CD4-positive, alpha-beta T cell (primary cell): ENCODE measurements around the gene UNC13B. TPM values are rescaled to one million over a fixed set of nuclear protein-coding genes. Genes with fewer than 3 reads are reported as not detected.

Experiments
- ATAC-seq: fragments of 200-7000 bp; cut with Tn5 transposase; one replicate; pipeline ENCODE4 v1.10.0; 2022; ENCODE audit warnings: mild to moderate bottlenecking; ENCODE audit not compliant: poor library complexity
- CTCF ChIA-PET: fragments of 350-600 bp; sonication (Branson Sonifier 250); formaldehyde crosslinking; loops from one replicate; lab custom pipeline; 2021; ENCODE audit warnings: antibody characterized with exemption, inconsistent platforms; lab: Charles Lee
- POLR2A ChIA-PET: fragments of 350-600 bp; sonication (Branson Sonifier 250); formaldehyde crosslinking; loops from one replicate; lab custom pipeline; 2021; ENCODE audit warnings: antibody characterized with exemption, inconsistent platforms; lab: Charles Lee
- DNase-seq, 14 experiments: peaks; one replicate each; pipeline ENCODE4 v3.0.0-alpha.2; 2013 to 2020; ENCODE audit warnings: mixed read lengths in 2 of 14
- H3K27ac ChIP-seq, 2 donors: one replicate each; pipeline versions ENCODE4 v1.5.1 to v1.7.0; 2013; ENCODE audit warnings: low read length in 2 of 2, low read depth in 1 of 2, mild to moderate bottlenecking in 1 of 2
- H3K27me3 ChIP-seq, 2 experiments: 1 replicate in 1 of 2; 2 replicates in 1 of 2; pipeline versions ENCODE4 v1.6.1 to v1.7.0; 2013; ENCODE audit warnings: low read length in 2 of 2, control low read depth in 1 of 2, mild to moderate bottlenecking in 1 of 2, moderate library complexity in 1 of 2; ENCODE audit not compliant: insufficient read depth in 2 of 2, control insufficient read depth in 1 of 2
- H3K36me3 ChIP-seq: one replicate; pipeline ENCODE4 v1.6.1; 2013; ENCODE audit warnings: low read length, control low read depth; ENCODE audit not compliant: insufficient read depth
- H3K4me1 ChIP-seq: one replicate; pipeline ENCODE4 v1.6.1; 2013; ENCODE audit warnings: low read length, control low read depth; ENCODE audit not compliant: insufficient read depth
- H3K4me3 ChIP-seq: one replicate; pipeline ENCODE4 v1.5.1; 2013; ENCODE audit warnings: mild to moderate bottlenecking, low read length, moderate library complexity
- H3K9me3 ChIP-seq, 2 experiments: 1 replicate in 1 of 2; 2 replicates in 1 of 2; pipeline versions ENCODE4 v1.6.1 to v1.7.0; 2013; ENCODE audit warnings: low read length in 2 of 2, mild to moderate bottlenecking in 2 of 2, control low read depth in 1 of 2, moderate library complexity in 1 of 2; ENCODE audit not compliant: control insufficient read depth in 1 of 2, insufficient read depth in 1 of 2
- H3K27ac Mint-ChIP-seq: one replicate; pipeline ENCODE4 v1.8.0; 2020; ENCODE audit warnings: mixed read lengths
- H3K27me3 Mint-ChIP-seq: one replicate; pipeline ENCODE4 v1.8.0; 2021; ENCODE audit warnings: mixed read lengths
- H3K36me3 Mint-ChIP-seq: one replicate; pipeline ENCODE4 v1.8.0; 2021; ENCODE audit warnings: low read depth, mixed read lengths
- H3K4me1 Mint-ChIP-seq: one replicate; pipeline ENCODE4 v1.8.0; 2021; ENCODE audit warnings: low read depth, mixed read lengths
- H3K4me3 Mint-ChIP-seq: one replicate; pipeline ENCODE4 v1.8.0; 2020; ENCODE audit warnings: mild to moderate bottlenecking, mixed read lengths
- H3K9me3 Mint-ChIP-seq: one replicate; pipeline ENCODE4 v1.8.0; 2020; ENCODE audit warnings: mixed read lengths
- CTCF ChIP-seq: fragments of 200-600 bp; IDR thresholded peaks from one replicate; pipeline ENCODE4 v1.8.0; 2022; ENCODE audit warnings: antibody characterized with exemption, mild to moderate bottlenecking
- intact Hi-C, 2 experiments: fragments of 100-400 bp; cut with DNase I in 1 of 2; cut with micrococcal nuclease in 1 of 2; formaldehyde crosslinking; loops; one replicate each; pipeline versions ENCODE4 v1.15.1 to v1.9.0; 2023 to 2025; cut with DNase I, micrococcal nuclease
- total RNA-seq, 174 experiments: library from RNA in 2 of 174; stranded (reverse) in 2 of 174; gene quantifications; one replicate each; pipeline ENCODE4 v1.2.3 and lab custom pipeline; 2021 to 2026

UNC13B gene
- total RNA-seq, 2 experiments from 2014 or later, result 0.38 to 0.84 TPM

DNA sequence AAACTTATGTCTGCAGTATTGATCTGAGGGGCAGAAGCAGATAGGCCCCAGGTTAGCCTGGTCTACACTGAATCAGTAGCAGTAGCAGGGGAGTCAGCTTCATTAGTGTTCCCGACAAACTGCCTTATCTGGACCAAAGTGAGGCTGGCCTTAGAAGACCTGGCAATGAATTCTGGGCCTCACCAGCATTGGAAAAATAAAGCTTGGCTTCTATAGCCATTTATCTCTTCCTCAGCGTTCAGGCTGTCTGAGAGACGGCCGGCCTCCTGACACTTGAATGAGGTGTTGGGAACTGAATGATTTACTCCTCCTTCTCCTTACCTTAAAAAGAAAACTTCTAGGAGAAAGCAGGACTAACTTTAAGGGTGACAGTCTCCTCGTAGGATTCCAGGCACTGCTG is 186.3 kb downstream of the UNC13B start:
- ATAC-seq, result no peak
- H3K9me3 ChIP-seq, result no peaks in the 10 kb centered on the region
- no peaks in the 10 kb centered on the region for H3K9me3 Mint-ChIP-seq
- H3K36me3 ChIP-seq, result no peaks in the 10 kb centered on the region
- no peaks in the 10 kb centered on the region for H3K4me1 Mint-ChIP-seq
- H3K4me1 ChIP-seq, result no peaks in the 10 kb centered on the region
- no peak overlapping the region for H3K27ac Mint-ChIP-seq
- H3K27ac ChIP-seq, result no peak overlapping the region
- no peak for TF ChIP-seq CTCF
- ChIA-PET CTCF (no interaction called here), POLR2A (no interaction called here)
- intact Hi-C loops, result no loop called here
- H3K4me3 ChIP-seq, result no peak overlapping the region
- DNase-seq, result no peak
- H3K4me3 Mint-ChIP-seq, result no peak overlapping the region
- H3K36me3 Mint-ChIP-seq, result no peaks in the 10 kb centered on the region
- no peaks in the 10 kb centered on the region for H3K27me3 ChIP-seq
- H3K27me3 Mint-ChIP-seq, result peaks cover 3% of the 10 kb centered on the region

DNA sequence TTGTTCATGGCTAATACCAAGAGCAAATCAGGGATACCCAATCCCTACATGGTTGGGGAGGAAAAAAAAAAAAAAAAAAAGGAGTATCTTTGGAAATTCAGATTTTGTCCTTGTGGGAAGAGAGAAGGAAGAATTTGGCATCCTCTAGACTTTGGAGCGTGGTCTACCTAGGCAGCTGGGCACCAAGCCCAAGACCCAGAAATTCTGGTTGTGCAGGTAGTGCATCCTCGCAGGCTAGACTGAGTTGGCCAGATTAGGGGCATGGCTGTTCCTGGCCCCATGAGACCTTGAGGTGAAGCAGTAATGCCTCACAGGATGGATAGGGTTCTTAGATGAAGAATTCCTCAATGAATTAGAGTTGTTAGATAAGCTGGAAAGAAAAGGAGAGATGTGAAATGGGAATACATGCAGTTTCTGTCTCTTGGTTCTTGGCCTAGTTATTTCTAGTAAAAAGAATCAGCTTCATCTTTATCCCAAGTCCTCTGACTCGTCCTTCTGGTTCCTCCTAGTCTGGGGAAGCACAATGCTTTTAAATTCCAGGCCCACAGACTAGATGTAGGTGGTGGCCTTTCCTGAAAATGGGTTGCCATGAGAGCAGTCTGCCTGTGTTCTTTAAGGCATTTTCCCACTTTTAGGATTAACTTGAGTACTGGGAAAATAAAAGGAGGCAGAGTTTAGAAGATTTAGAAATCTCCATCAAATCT is 187.6 kb downstream of the UNC13B start:
- DNase-seq, result no peak
- no peak for ATAC-seq
- ChIA-PET CTCF (no interaction called here), POLR2A (no interaction called here)
- Mint-ChIP-seq H3K27me3 (no peaks in the 10 kb centered on the region), H3K27ac (no peak overlapping the region), H3K4me1 (no peaks in the 10 kb centered on the region), H3K4me3 (no peak overlapping the region), H3K9me3 (no peaks in the 10 kb centered on the region), H3K36me3 (no peaks in the 10 kb centered on the region)
- no peaks in the 10 kb centered on the region for H3K27me3 ChIP-seq
- TF ChIP-seq CTCF, result no peak
- no peak overlapping the region for H3K27ac ChIP-seq
- H3K36me3 ChIP-seq, result no peaks in the 10 kb centered on the region
- no peaks in the 10 kb centered on the region for H3K4me1 ChIP-seq
- intact Hi-C loops, result no loop called here
- no peaks in the 10 kb centered on the region for H3K9me3 ChIP-seq
- H3K4me3 ChIP-seq, result no peak overlapping the region

DNA sequence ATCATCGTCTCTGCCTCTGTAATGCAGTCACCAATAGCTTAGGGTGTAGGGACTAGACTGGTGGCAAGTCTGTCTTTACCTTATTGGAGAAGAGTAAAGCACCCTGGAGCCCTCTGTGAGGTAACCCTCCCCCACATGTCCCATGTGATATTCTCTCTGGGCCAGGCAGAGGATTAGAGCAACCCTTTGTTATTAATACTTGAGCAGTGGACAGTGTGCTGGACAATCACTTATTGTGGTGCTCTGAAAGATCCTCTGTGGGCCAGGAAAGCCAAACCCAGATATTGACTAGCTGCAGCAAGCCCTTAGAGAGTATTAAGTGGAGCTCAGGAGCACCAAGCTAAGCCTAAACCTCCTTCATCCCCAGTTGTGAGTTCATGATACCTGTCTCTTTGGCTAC is 188.4 kb downstream of the UNC13B start:
- CTCF ChIA-PET, result no interaction called here
- POLR2A ChIA-PET, result no interaction called here

More for the DNA sequence above, 188.4 kb downstream of the UNC13B start:
- no peaks in the 10 kb centered on the region for H3K4me1 Mint-ChIP-seq
- no peak overlapping the region for H3K27ac Mint-ChIP-seq
- Histone ChIP-seq H3K27me3 (no peaks in the 10 kb centered on the region), H3K9me3 (no peaks in the 10 kb centered on the region), H3K36me3 (no peaks in the 10 kb centered on the region), H3K4me3 (no peak overlapping the region), H3K4me1 (no peaks in the 10 kb centered on the region), H3K27ac (no peak overlapping the region)
- H3K27me3 Mint-ChIP-seq, result no peaks in the 10 kb centered on the region
- DNase-seq (no peak), ATAC-seq (no peak)
- no peaks in the 10 kb centered on the region for H3K36me3 Mint-ChIP-seq
- intact Hi-C loops, result no loop called here
- no peaks in the 10 kb centered on the region for H3K9me3 Mint-ChIP-seq
- TF ChIP-seq CTCF, result no peak
- no peak overlapping the region for H3K4me3 Mint-ChIP-seq
